Neutrophil (primary cell): Measurements from ENCODE around the gene TENM4.

Experiments
- H3K27ac ChIP-seq: fragments of 200-600 bp; sonication (generic); 2 replicates; pipeline ENCODE4 v1.5.1; 2016; ENCODE audit warnings: mild to moderate bottlenecking, moderate library complexity
- H3K27me3 ChIP-seq: fragments of 200-600 bp; sonication (generic); 2 replicates; pipeline ENCODE4 v1.6.0; 2016; ENCODE audit warnings: mild to moderate bottlenecking
- H3K36me3 ChIP-seq: fragments of 200-600 bp; sonication (generic); 2 replicates; pipeline ENCODE4 v1.5.1; 2017
- H3K4me1 ChIP-seq, 2 experiments: fragments of 200-600 bp in 1 of 2; sonication (generic) in 1 of 2; 1 replicate in 1 of 2; 2 replicates in 1 of 2; pipeline versions ENCODE4 v1.5.1 to v1.6.1; 2013 to 2016; ENCODE audit warnings: low read depth in 1 of 2, low read length in 1 of 2, mild to moderate bottlenecking in 1 of 2, moderate library complexity in 1 of 2; ENCODE audit not compliant: control insufficient read depth in 1 of 2, insufficient read depth in 1 of 2
- H3K4me3 ChIP-seq, 2 experiments: fragments of 200-600 bp in 1 of 2; sonication (generic) in 1 of 2; 1 replicate in 1 of 2; 2 replicates in 1 of 2; pipeline ENCODE4 v1.5.1; 2013 to 2016; ENCODE audit warnings: low read depth in 1 of 2, low read length in 1 of 2, mild to moderate bottlenecking in 1 of 2, moderate library complexity in 1 of 2
- H3K9me3 ChIP-seq: fragments of 200-600 bp; sonication (generic); 2 replicates; pipeline ENCODE4 v1.5.1; 2016
- TF ChIP-seq, protein P1 (sequence below): fragments of 200-600 bp; sonication (generic); IDR thresholded peaks from 2 replicates; pipeline ENCODE4 v1.5.1; 2016; ENCODE audit warnings: antibody characterized with exemption

TENM4 gene

DNA sequence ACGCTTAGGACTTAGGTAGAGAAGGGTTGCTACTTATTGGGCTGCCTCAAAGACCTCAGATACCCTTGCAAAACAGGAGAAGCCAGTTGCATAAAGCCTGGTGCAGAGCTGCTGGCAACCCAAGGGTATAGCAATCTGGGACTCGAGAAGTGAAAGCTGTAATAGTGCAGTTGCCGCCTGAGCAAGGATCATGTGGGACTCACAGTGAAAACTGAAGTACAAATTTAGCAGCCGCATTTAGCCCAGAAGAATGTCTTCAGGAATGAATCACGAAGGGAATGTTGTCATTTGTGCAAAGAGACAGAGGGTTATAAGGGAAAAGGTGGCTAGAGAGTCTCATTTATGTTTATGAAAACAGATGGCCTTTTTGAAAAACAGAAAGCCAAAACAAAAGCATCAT lies 267.2 kb downstream of the TENM4 start:
- H3K27ac ChIP-seq, result no peak overlapping the region
- TF ChIP-seq, protein P1, sequence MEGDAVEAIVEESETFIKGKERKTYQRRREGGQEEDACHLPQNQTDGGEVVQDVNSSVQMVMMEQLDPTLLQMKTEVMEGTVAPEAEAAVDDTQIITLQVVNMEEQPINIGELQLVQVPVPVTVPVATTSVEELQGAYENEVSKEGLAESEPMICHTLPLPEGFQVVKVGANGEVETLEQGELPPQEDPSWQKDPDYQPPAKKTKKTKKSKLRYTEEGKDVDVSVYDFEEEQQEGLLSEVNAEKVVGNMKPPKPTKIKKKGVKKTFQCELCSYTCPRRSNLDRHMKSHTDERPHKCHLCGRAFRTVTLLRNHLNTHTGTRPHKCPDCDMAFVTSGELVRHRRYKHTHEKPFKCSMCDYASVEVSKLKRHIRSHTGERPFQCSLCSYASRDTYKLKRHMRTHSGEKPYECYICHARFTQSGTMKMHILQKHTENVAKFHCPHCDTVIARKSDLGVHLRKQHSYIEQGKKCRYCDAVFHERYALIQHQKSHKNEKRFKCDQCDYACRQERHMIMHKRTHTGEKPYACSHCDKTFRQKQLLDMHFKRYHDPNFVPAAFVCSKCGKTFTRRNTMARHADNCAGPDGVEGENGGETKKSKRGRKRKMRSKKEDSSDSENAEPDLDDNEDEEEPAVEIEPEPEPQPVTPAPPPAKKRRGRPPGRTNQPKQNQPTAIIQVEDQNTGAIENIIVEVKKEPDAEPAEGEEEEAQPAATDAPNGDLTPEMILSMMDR, result no peak
- no peak overlapping the region for H3K4me3 ChIP-seq

DNA sequence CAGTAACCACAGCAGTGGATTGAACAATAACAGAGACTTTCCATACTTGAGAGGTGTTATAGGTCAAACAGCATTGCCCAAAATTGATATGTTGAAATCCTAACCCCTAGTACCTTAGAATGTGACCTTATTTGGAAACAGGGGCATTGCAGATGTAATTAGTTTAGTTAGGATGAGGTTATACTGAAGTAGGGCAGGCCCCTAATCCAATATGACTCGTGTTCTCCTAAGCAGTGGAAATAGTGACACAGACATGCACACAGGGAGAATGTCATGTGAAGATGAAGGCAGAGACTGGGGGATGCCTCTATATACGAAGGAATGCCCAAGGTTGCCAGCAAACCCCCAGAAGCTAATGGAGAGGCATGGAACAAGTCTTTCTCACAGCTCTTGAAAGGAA lies 270.5 kb downstream of the TENM4 start:
- TF ChIP-seq, protein P1, result no peak
- no peaks in the 10 kb centered on the region for H3K27me3 ChIP-seq
- H3K4me3 ChIP-seq, result no peak overlapping the region
- H3K9me3 ChIP-seq, result no peaks in the 10 kb centered on the region
- no peaks in the 10 kb centered on the region for H3K36me3 ChIP-seq
- no peaks in the 10 kb centered on the region for H3K4me1 ChIP-seq
- no peak overlapping the region for H3K27ac ChIP-seq

More for the DNA sequence above, 267.2 kb downstream of the TENM4 start:
- Histone ChIP-seq H3K27me3 (no peaks in the 10 kb centered on the region), H3K9me3 (no peaks in the 10 kb centered on the region), H3K4me1 (no peaks in the 10 kb centered on the region), H3K36me3 (no peaks in the 10 kb centered on the region)

DNA sequence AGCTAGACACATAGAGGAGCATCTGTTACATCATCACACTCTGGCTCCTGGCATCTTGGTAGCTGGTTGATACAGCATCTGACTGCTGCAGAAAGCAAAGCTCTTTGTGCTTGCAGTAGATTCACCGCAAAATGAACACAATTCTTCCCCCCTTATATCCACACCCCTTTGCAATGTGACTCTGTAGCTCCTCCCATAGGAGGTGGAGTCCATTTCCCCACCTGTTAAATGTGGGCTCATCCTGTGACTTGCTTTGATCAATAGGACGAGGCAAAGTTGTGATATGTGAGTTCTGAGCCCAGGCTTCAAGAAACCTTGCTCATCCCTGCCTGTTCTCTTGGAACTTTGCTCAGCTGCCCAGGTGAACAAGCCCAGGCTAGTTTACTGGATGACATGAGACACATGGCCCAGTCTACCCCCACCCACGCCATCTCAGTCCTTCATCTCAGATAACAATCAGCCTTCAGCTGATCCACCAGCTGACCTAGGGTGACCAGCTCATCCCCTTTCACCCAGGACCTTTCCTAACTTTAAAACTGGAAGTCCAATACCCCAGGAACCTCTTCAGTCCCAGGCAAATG lies 272.2 kb downstream of the TENM4 start:
- H3K9me3 ChIP-seq, result no peaks in the 10 kb centered on the region
- no peaks in the 10 kb centered on the region for H3K36me3 ChIP-seq
- no peak overlapping the region for H3K27ac ChIP-seq
- H3K27me3 ChIP-seq, result no peaks in the 10 kb centered on the region
- no peaks in the 10 kb centered on the region for H3K4me1 ChIP-seq
- no peak overlapping the region for H3K4me3 ChIP-seq
- TF ChIP-seq, protein P1, result no peak

DNA sequence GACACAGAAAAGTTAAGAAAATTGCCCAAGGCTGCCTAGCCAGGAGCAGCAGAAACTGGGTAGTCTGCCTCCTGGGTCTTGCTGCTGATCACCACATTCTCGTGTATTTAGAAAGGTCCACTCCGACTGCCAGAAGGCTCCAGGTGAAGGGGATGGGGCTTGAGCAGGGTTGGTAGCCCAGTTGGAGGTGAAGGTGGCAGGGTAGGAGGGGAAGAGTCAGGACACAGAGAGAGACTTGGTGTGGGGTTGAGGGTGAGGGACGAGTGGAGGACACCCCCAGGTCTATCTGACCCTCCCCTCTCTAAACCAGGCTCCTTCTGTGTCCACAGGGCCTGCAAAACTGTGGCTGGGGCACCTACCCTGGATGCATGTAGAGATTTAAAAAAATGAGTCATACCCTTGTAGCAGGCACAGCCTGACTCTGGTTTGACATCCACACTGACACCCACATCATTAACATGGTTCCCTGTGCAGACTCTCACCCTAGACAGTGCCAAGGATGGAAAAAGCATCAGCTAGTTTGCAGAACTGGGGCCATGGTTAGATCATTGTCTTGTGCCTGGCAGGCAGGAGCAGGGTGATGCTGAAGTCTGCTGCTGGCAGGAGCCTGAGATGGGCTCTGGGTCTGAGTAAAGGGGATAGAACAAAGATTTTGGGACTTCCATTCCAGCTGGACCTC lies 273.2 kb downstream of the TENM4 start:
- Histone ChIP-seq H3K27me3 (no peaks in the 10 kb centered on the region), H3K4me1 (no peaks in the 10 kb centered on the region), H3K9me3 (no peaks in the 10 kb centered on the region), H3K27ac (no peak overlapping the region), H3K36me3 (no peaks in the 10 kb centered on the region), H3K4me3 (no peak overlapping the region)
- TF ChIP-seq, protein P1, result no peak

DNA sequence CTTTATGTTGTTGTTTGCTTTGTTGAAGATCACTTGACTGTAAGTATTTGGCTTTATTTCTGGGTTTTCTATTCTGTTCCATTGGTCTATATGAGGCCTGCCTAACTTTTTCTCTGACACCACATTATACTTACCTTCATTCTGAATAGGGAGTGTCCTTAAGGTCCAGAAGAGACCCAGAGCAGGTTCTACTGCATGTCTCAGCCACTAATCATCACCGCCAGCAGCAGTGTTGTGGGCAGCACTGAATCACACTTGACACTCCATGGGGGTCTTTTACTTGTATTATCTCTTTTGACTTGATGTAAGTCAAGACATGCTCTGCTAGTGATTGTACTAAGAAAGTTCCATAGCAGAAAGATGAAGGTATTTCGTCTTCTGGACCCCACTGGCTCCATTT lies 274.9 kb downstream of the TENM4 start:
- H3K4me1 ChIP-seq, result no peaks in the 10 kb centered on the region
- no peaks in the 10 kb centered on the region for H3K9me3 ChIP-seq
- H3K36me3 ChIP-seq, result no peaks in the 10 kb centered on the region
- H3K27me3 ChIP-seq, result no peaks in the 10 kb centered on the region
- TF ChIP-seq, protein P1, result no peak
- no peak overlapping the region for H3K4me3 ChIP-seq
- no peak overlapping the region for H3K27ac ChIP-seq
